GM18868 (cell line): ENCODE measurements around the gene ZDHHC17.
A peak's percentile ranks its signal among the peaks of the same experiment; 100 is the strongest.

Experiments
- ATAC-seq: cut with Tn5 transposase; IDR thresholded peaks from one replicate; pipeline ENCODE4 v1.9.1; 2021; ENCODE audit warnings: mild to moderate bottlenecking, moderate library complexity; ENCODE audit not compliant: unreplicated experiment

ZDHHC17 gene

GRCh38 chr12:76811976-76812375, 48.1 kb downstream of the ZDHHC17 start:
- no peak for ATAC-seq

- ATAC-seq, result no peak
These were observed 49.4 kb downstream of the ZDHHC17 start for GRCh38 chr12:76813265-76813664.

- no peak for ATAC-seq
These were observed 50.1 kb downstream of the ZDHHC17 start for GRCh38 chr12:76813972-76814371.

GRCh38 chr12:76820888-76821482, 57.1 kb downstream of the ZDHHC17 start:
- ATAC-seq, result no peak

- no peak for ATAC-seq
These were observed 66.5 kb downstream of the ZDHHC17 start for GRCh38 chr12:76830436-76830835.

- ATAC-seq, result no peak
These were observed 72.7 kb downstream of the ZDHHC17 start for GRCh38 chr12:76836633-76837032.

- ATAC-seq, result no peak
These were observed 83.3 kb downstream of the ZDHHC17 start for GRCh38 chr12:76847260-76847659.

- ATAC-seq, result no peak
These were observed 84.2 kb downstream of the ZDHHC17 start for GRCh38 chr12:76848132-76848531.

GRCh38 chr12:76852106-76852505, 88.2 kb downstream of the ZDHHC17 start:
- ATAC-seq, result no peak

- ATAC-seq, result no peak
These were observed 91.4 kb downstream of the ZDHHC17 start for GRCh38 chr12:76855271-76855670.

- no peak for ATAC-seq
These were observed 92.2 kb downstream of the ZDHHC17 start for GRCh38 chr12:76856018-76856644.

GRCh38 chr12:76859611-76860010, 95.7 kb downstream of the ZDHHC17 start:
- no peak for ATAC-seq

- no peak for ATAC-seq
These were observed 96.3 kb downstream of the ZDHHC17 start for GRCh38 chr12:76860256-76860655.

- ATAC-seq, result no peak
These were observed 99.2 kb downstream of the ZDHHC17 start for GRCh38 chr12:76863005-76863670.

- ATAC-seq, result no peak
These were observed 99.9 kb downstream of the ZDHHC17 start for GRCh38 chr12:76863837-76864236.

- peak; percentile 74 for ATAC-seq
These were observed 101.0 kb downstream of the ZDHHC17 start for GRCh38 chr12:76864791-76865400.

GRCh38 chr12:76866151-76866567, 102.2 kb downstream of the ZDHHC17 start:
- ATAC-seq, result no peak

- ATAC-seq, result no peak
These were observed 102.8 kb downstream of the ZDHHC17 start for GRCh38 chr12:76866726-76867125.

GRCh38 chr12:76871082-76871481, 107.2 kb downstream of the ZDHHC17 start:
- ATAC-seq, result no peak

- no peak for ATAC-seq
These were observed 107.8 kb downstream of the ZDHHC17 start for GRCh38 chr12:76871742-76872141.

- ATAC-seq, result no peak
These were observed 108.5 kb downstream of the ZDHHC17 start for GRCh38 chr12:76872415-76872814.

- ATAC-seq, result no peak
These were observed 110.1 kb downstream of the ZDHHC17 start for GRCh38 chr12:76874027-76874426.
